GM12891 (cell line): Measurements from ENCODE around the gene GP1BB.

Source experiments
- PAX5 ChIP-seq: IDR thresholded peaks from 2 replicates; pipeline ENCODE4 v1.6.1; 2011; ENCODE audit warnings: low read length, moderate library complexity, mild to moderate bottlenecking; ENCODE audit not compliant: insufficient read depth, severe bottlenecking
- POLR2A ChIP-seq: IDR thresholded peaks from 2 replicates; pipeline ENCODE4 v1.6.1; 2011; ENCODE audit warnings: low read depth, low read length, control low read depth
- POLR2AphosphoS5 ChIP-seq: IDR thresholded peaks from 2 replicates; pipeline ENCODE4 v1.6.1; 2011; ENCODE audit warnings: low read depth, low read length, control low read depth
- POU2F2 ChIP-seq: IDR thresholded peaks from 2 replicates; pipeline ENCODE4 v1.6.1; 2011; ENCODE audit warnings: low read depth, mild to moderate bottlenecking, control low read depth, low read length, moderate library complexity
- SPI1 ChIP-seq: IDR thresholded peaks from 2 replicates; pipeline ENCODE4 v1.6.1; 2011; ENCODE audit warnings: low read depth, low read length, control low read depth
- TAF1 ChIP-seq: IDR thresholded peaks from 2 replicates; pipeline ENCODE4 v1.6.1; 2011; ENCODE audit warnings: low read depth, low read length, control low read depth

- TF ChIP-seq POLR2A (no peak), TAF1 (no peak), POLR2AphosphoS5 (no peak), POU2F2 (no peak), SPI1 (no peak), PAX5 (no peak)
These were observed 13.1 kb upstream of the GP1BB start for GRCh38 chr22:19710020-19710768.
